OCI-LY7 (cell line): ENCODE results near the gene MAML3. TPM values are rescaled to one million over a fixed set of nuclear protein-coding genes. Genes with fewer than 3 reads are reported as not detected.

Experiments
- BruUV-seq: library from RNA; stranded (reverse); fragments of 400-500 nt; replicated peaks from 2 replicates; lab custom pipeline; 2021; lab: Mats Ljungman, UMichigan
- CTCF ChIA-PET: fragments of 300-600 bp; sonication (Branson Sonifier 250); formaldehyde crosslinking; loops from one replicate; lab custom pipeline; 2022; ENCODE audit warnings: antibody characterized with exemption; ENCODE audit not compliant: unreplicated experiment; lab: Charles Lee
- POLR2A ChIA-PET: fragments of 300-600 bp; sonication (Branson Sonifier 250); formaldehyde crosslinking; loops from one replicate; lab custom pipeline; 2022; ENCODE audit warnings: antibody characterized with exemption; lab: Charles Lee
- DNase-seq: peaks from one replicate; pipeline ENCODE4 v3.0.0-alpha.2; 2015; ENCODE audit warnings: low spot score
- H2AFZ ChIP-seq: fragments of 200-600 bp; sonication (generic), shearing (Covaris generic); 2 replicates; pipeline ENCODE4 v1.6.1; 2014; ENCODE audit warnings: mild to moderate bottlenecking, antibody characterized with exemption, low read length, moderate library complexity
- H3K27ac ChIP-seq: fragments of 200-600 bp; sonication (generic); 2 replicates; pipeline ENCODE4 v1.5.1; 2014; ENCODE audit warnings: mixed run types, low read depth, mild to moderate bottlenecking, moderate library complexity, low read length, inconsistent platforms; ENCODE audit not compliant: poor library complexity, severe bottlenecking
- H3K36me3 ChIP-seq: fragments of 200-600 bp; sonication (generic); 2 replicates; pipeline ENCODE4 v1.6.1; 2014; ENCODE audit warnings: mild to moderate bottlenecking, antibody characterized with exemption, low read length, moderate library complexity, mixed read lengths; ENCODE audit not compliant: insufficient read depth
- H3K4me1 ChIP-seq: fragments of 200-600 bp; sonication (generic); 2 replicates; pipeline ENCODE4 v1.5.1; 2014; ENCODE audit warnings: mild to moderate bottlenecking, low read length; ENCODE audit not compliant: insufficient read depth, poor library complexity, severe bottlenecking
- H3K4me2 ChIP-seq: fragments of 200-600 bp; sonication (generic); 2 replicates; pipeline ENCODE4 v1.6.1; 2014; ENCODE audit warnings: mild to moderate bottlenecking, low read length
- H3K4me3 ChIP-seq: fragments of 200-600 bp; sonication (generic); 2 replicates; pipeline ENCODE4 v1.5.1; 2014; ENCODE audit warnings: mild to moderate bottlenecking, low read depth, low read length; ENCODE audit not compliant: poor library complexity, severe bottlenecking
- H3K79me2 ChIP-seq: fragments of 200-600 bp; sonication (generic); 2 replicates; pipeline ENCODE4 v1.6.1; 2016; ENCODE audit warnings: low read depth, mild to moderate bottlenecking, low read length, moderate library complexity, mixed read lengths; ENCODE audit not compliant: insufficient read depth
- H3K9me2 ChIP-seq: fragments of 200-600 bp; sonication (generic); 2 replicates; pipeline ENCODE4 v1.6.1; 2016; ENCODE audit warnings: mild to moderate bottlenecking, low read length, mixed read lengths; ENCODE audit not compliant: insufficient read depth
- H3K9me3 ChIP-seq: fragments of 200-600 bp; sonication (generic); 2 replicates; pipeline ENCODE4 v1.6.1; 2014; ENCODE audit warnings: mild to moderate bottlenecking, mixed run types, low read length, mixed read lengths
- H4K20me1 ChIP-seq: fragments of 200-600 bp; sonication (generic); 2 replicates; pipeline ENCODE4 v1.6.1; 2014; ENCODE audit warnings: mild to moderate bottlenecking, antibody characterized with exemption, low read length, moderate library complexity, mixed read lengths; ENCODE audit not compliant: insufficient read depth
- EZH2phosphoT487 ChIP-seq: fragments of 200-600 bp; sonication (generic); IDR thresholded peaks from 2 replicates; pipeline ENCODE4 v1.6.1; 2018; ENCODE audit warnings: low read depth, borderline replicate concordance, mild to moderate bottlenecking, mixed run types, antibody characterized with exemption, low read length, moderate library complexity, mixed read lengths
- intact Hi-C: fragments of 100-400 bp; cut with micrococcal nuclease; formaldehyde crosslinking; loops from one replicate; pipeline ENCODE4 v1.10.0; 2022; ENCODE audit not compliant: unreplicated experiment
- total RNA-seq, 2 experiments: library from RNA; depleted of rRNA in 1 of 2; stranded (reverse); fragments of >200 nt in 1 of 2; shearing (Covaris generic) in 1 of 2; gene quantifications; 2 replicates each; pipeline ENCODE4 v1.2.3, GENCODE V29; 2014 to 2022
- TF ChIP-seq, protein P1 (sequence below): fragments of 200-600 bp; sonication (generic); conservative IDR thresholded peaks from 2 replicates; pipeline ENCODE4 v1.5.1; 2014; ENCODE audit warnings: mild to moderate bottlenecking, antibody characterized with exemption, low read length, moderate library complexity, mixed read lengths

MAML3 gene
- total RNA-seq, 2 experiments from 2014 or later: 0.80 to 1.2 TPM

DNA sequence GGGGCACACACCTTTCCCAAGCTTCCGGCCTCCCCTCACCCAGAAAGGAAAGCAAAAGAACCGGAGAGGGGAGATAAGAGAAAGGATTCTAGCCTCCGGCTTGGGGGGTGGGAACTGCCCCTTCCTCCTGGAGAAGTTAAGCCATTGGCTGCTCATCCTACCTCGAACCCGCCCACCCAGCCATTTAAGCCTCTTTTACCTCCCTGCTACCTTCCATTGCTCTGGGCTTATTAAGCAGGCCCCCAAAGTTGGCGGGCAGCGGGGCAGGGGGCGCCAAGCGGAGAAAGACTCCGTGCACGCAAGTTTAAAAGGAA is 2.3 kb downstream of the MAML3 start:
- no TSS peak for BruUV-seq
- no peaks in the 10 kb centered on the region for H3K9me3 ChIP-seq
- peak overlapping the region; percentile 72 for H3K4me3 ChIP-seq
- H3K4me1 ChIP-seq: peaks cover 36% of the 10 kb centered on the region
- POLR2A ChIA-PET: no interaction called here
- peak; percentile 82 for DNase-seq
- TF ChIP-seq EZH2phosphoT487: no peak
- TF ChIP-seq, protein P1, sequence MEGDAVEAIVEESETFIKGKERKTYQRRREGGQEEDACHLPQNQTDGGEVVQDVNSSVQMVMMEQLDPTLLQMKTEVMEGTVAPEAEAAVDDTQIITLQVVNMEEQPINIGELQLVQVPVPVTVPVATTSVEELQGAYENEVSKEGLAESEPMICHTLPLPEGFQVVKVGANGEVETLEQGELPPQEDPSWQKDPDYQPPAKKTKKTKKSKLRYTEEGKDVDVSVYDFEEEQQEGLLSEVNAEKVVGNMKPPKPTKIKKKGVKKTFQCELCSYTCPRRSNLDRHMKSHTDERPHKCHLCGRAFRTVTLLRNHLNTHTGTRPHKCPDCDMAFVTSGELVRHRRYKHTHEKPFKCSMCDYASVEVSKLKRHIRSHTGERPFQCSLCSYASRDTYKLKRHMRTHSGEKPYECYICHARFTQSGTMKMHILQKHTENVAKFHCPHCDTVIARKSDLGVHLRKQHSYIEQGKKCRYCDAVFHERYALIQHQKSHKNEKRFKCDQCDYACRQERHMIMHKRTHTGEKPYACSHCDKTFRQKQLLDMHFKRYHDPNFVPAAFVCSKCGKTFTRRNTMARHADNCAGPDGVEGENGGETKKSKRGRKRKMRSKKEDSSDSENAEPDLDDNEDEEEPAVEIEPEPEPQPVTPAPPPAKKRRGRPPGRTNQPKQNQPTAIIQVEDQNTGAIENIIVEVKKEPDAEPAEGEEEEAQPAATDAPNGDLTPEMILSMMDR: no peak
- peak overlapping the region; percentile 81 for H3K4me2 ChIP-seq
- H3K36me3 ChIP-seq: no peaks in the 10 kb centered on the region
- no peaks in the 10 kb centered on the region for H3K9me2 ChIP-seq
- peak overlapping the region; percentile 84 for H2AFZ ChIP-seq
- peak overlapping the region; percentile 52 for H3K27ac ChIP-seq
- CTCF ChIA-PET: interaction anchor here (0.6 kb wide), 1 partner anchor 115 kb away, joined by 4 read pairs; no protein-coding TSS in a partner anchor
- intact Hi-C loops: loop anchor here (5.0 to 10.0 kb wide), 5 partner anchors 99 to 1134 kb away; partner anchors contain the start of genes NOCT, RAB33B and SETD7
- H3K79me2 ChIP-seq: no peaks in the 10 kb centered on the region
- H4K20me1 ChIP-seq: no peaks in the 10 kb centered on the region

DNA sequence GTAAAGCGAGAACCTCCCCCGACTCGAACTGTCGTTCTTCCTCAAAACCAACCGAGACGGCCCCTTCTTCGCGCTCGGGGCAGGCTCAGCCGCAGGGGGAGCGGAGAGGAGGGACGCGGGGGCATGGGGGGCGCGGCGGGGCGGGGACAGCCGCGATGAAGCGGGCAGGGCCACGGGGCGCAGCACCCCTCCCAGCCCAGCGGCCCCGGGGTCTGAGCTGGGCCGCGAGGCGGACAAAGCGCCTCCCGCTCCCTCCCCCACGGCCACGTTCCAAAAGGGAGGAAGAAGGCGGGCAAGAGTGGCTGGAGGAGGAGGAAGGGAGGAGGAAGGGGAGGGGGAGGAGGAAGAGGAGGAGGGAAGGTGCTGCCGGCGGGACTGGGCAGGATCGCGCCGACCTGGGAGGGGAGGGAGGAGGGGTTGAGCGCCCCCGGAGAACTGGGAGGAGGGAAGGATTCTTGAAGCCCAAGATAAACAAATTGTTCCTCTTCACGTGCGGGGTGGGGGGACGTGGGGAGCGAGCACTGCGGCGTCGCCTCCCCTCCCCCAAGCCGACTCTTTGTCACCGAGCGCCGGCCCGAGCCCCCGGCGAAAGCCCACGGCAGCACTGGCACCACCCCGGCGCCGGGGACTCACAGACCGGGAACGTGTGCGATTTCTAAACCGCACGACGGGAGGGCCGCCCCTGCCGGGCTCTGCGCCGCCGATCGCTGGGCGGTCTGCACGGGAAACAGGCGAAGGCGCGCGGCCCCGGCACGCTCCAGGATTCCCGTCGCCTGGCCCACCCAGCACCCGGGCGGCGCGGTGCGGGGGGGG is 2.9 kb downstream of the MAML3 start:
- no peaks in the 10 kb centered on the region for H3K79me2 ChIP-seq
- ChIA-PET CTCF (interaction anchor here (0.6 to 1.0 kb wide), 2 partner anchors 34 to 115 kb away, joined by 3 to 4 read pairs; no protein-coding TSS in a partner anchor), POLR2A (interaction anchor here (0.6 to 0.8 kb wide), 4 partner anchors 8 to 42 kb away, joined by 3 to 5 read pairs (median 4); no protein-coding TSS in a partner anchor)
- H3K4me2 ChIP-seq: peak overlapping the region; percentile 81
- TF ChIP-seq, protein P1: no peak
- TF ChIP-seq EZH2phosphoT487: no peak
- no peaks in the 10 kb centered on the region for H3K9me3 ChIP-seq
- BruUV-seq: no TSS peak
- peaks cover 30% of the 10 kb centered on the region for H3K4me1 ChIP-seq
- H4K20me1 ChIP-seq: no peaks in the 10 kb centered on the region
- peak overlapping the region; percentile 72 for H3K4me3 ChIP-seq
- peak overlapping the region; percentile 52 for H3K27ac ChIP-seq
- DNase-seq: peak; percentile 83
- no peaks in the 10 kb centered on the region for H3K36me3 ChIP-seq
- no peaks in the 10 kb centered on the region for H3K9me2 ChIP-seq
- intact Hi-C loops: loop anchor here (5.0 to 10.0 kb wide), 5 partner anchors 99 to 1134 kb away; partner anchors contain the start of genes NOCT, RAB33B and SETD7
- H2AFZ ChIP-seq: peak overlapping the region; percentile 84

DNA sequence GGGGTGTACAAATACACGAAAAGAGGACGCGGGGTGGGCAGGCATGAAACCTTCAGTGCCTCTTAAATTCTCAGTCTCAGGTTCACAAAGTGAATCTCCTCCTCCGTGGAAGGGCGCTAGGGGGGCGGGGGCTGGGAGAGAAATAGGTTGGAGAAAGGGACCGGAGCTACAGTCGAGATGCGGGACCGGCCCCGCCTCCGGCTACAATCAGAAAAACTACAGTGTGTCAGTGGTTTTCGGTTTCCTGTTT is 3.4 kb downstream of the MAML3 start:
- no peaks in the 10 kb centered on the region for H3K79me2 ChIP-seq
- H3K9me3 ChIP-seq: no peaks in the 10 kb centered on the region
- peaks cover 25% of the 10 kb centered on the region for H3K4me1 ChIP-seq
- no peaks in the 10 kb centered on the region for H3K36me3 ChIP-seq
- H3K9me2 ChIP-seq: no peaks in the 10 kb centered on the region
- H3K27ac ChIP-seq: peak overlapping the region; percentile 52
- no peak for TF ChIP-seq EZH2phosphoT487
- TF ChIP-seq, protein P1: no peak
- ChIA-PET CTCF (interaction anchor here (1.0 kb wide), 1 partner anchor 34 kb away, joined by 3 read pairs; no protein-coding TSS in a partner anchor), POLR2A (interaction anchor here (0.5 to 0.8 kb wide), 5 partner anchors 8 to 459 kb away, joined by 3 to 5 read pairs (median 4); no protein-coding TSS in a partner anchor)
- intact Hi-C loops: loop anchor here (5.0 to 10.0 kb wide), 5 partner anchors 98 to 1133 kb away; partner anchors contain the start of genes NOCT, RAB33B and SETD7
- no peaks in the 10 kb centered on the region for H4K20me1 ChIP-seq
- no TSS peak for BruUV-seq
- H3K4me2 ChIP-seq: peak overlapping the region; percentile 81
- no peak for DNase-seq
- H2AFZ ChIP-seq: peak overlapping the region; percentile 84
- peak overlapping the region; percentile 72 for H3K4me3 ChIP-seq
